Esophagus muscularis mucosa (tissue), 3 donors: ENCODE measurements around the gene KCNJ3.

Experiments
- POLR2A ChIP-seq: fragments of 450-650 bp; IDR thresholded peaks from one replicate; pipeline ENCODE4 v1.6.1; 2017; ENCODE audit warnings: antibody characterized with exemption, moderate library complexity, mild to moderate bottlenecking, low read depth
- POLR2AphosphoS5 ChIP-seq, 2 donors: sonication (generic); formaldehyde crosslinking; IDR thresholded peaks; one replicate each; pipeline ENCODE4 v1.6.1; 2017; ENCODE audit warnings: antibody characterized with exemption in 2 of 2
- TF ChIP-seq, protein P1 (sequence below), 3 experiments: fragments of 200-600 bp in 2 of 3; fragments of 450-650 bp in 1 of 3; sonication (generic) in 2 of 3; IDR thresholded peaks; one replicate each; pipeline ENCODE4 v1.5.1; 2017 to 2019; ENCODE audit warnings: antibody characterized with exemption in 3 of 3, mild to moderate bottlenecking in 2 of 3, moderate library complexity in 1 of 3

- TF ChIP-seq POLR2A, result no peak
- TF ChIP-seq POLR2AphosphoS5 (IDR thresholded peaks at IDR 0.05), result no peak
- TF ChIP-seq, protein P1, sequence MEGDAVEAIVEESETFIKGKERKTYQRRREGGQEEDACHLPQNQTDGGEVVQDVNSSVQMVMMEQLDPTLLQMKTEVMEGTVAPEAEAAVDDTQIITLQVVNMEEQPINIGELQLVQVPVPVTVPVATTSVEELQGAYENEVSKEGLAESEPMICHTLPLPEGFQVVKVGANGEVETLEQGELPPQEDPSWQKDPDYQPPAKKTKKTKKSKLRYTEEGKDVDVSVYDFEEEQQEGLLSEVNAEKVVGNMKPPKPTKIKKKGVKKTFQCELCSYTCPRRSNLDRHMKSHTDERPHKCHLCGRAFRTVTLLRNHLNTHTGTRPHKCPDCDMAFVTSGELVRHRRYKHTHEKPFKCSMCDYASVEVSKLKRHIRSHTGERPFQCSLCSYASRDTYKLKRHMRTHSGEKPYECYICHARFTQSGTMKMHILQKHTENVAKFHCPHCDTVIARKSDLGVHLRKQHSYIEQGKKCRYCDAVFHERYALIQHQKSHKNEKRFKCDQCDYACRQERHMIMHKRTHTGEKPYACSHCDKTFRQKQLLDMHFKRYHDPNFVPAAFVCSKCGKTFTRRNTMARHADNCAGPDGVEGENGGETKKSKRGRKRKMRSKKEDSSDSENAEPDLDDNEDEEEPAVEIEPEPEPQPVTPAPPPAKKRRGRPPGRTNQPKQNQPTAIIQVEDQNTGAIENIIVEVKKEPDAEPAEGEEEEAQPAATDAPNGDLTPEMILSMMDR (IDR thresholded peaks at IDR 0.05), result no peak
These were observed 187.8 kb downstream of the KCNJ3 start for GRCh38 chr2:154886316-154886715.
